IMR-90 (cell line): ENCODE data around the gene MYOF. TPM values are rescaled to one million over a fixed set of nuclear protein-coding genes. Genes with fewer than 3 reads are reported as not detected.

Experiments used
- ATAC-seq: fragments of 200-7000 bp; cut with Tn5 transposase; 2 replicates; pipeline ENCODE4 v1.9.1; 2020; ENCODE audit warnings: low read depth, mild to moderate bottlenecking, moderate library complexity
- BruUV-seq: library from RNA; stranded (reverse); fragments of 400-500 nt; replicated peaks from 2 replicates; lab custom pipeline; 2021; lab: Mats Ljungman, UMichigan
- CTCF ChIA-PET: fragments of 300-600 bp; formaldehyde crosslinking; extraction: SDS; loops from one replicate; lab custom pipeline; 2021; ENCODE audit warnings: antibody characterized with exemption; lab: Yijun Ruan, JAX
- POLR2A ChIA-PET: fragments of 300-600 bp; sonication (Branson Sonifier 250); formaldehyde crosslinking; loops from one replicate; lab custom pipeline; 2022; ENCODE audit warnings: antibody characterized with exemption; ENCODE audit not compliant: unreplicated experiment; lab: Charles Lee
- DNase-seq: peaks from one replicate; pipeline ENCODE4 v3.0.0; 2013
- H2AFZ ChIP-seq: replicated peaks from 2 replicates; pipeline ENCODE3; 2013; ENCODE audit warnings: low read length, mild to moderate bottlenecking; ENCODE audit not compliant: poor library complexity
- H2AK5ac ChIP-seq: 2 replicates; pipeline ENCODE4 v1.6.1; 2013; ENCODE audit warnings: low read depth, low read length, inconsistent platforms
- H2AK9ac ChIP-seq: replicated peaks from 2 replicates; pipeline ENCODE3; 2013; ENCODE audit warnings: mild to moderate bottlenecking, low read depth, low read length, moderate library complexity; ENCODE audit not compliant: poor library complexity
- H2BK120ac ChIP-seq: 2 replicates; pipeline ENCODE4 v1.6.1; 2013; ENCODE audit warnings: low read depth, low read length, inconsistent platforms
- H2BK15ac ChIP-seq: 3 replicates; pipeline ENCODE4 v1.6.1; 2013; ENCODE audit warnings: low read depth, low read length, inconsistent platforms
- H2BK20ac ChIP-seq: 2 replicates; pipeline ENCODE4 v1.6.1; 2013; ENCODE audit warnings: low read depth, mild to moderate bottlenecking, inconsistent platforms, low read length, moderate library complexity
- H2BK5ac ChIP-seq: 2 replicates; pipeline ENCODE4 v1.6.1; 2013; ENCODE audit warnings: mild to moderate bottlenecking, low read depth, low read length, inconsistent platforms; ENCODE audit not compliant: poor library complexity, severe bottlenecking
- H3K14ac ChIP-seq: replicated peaks from 2 replicates; pipeline ENCODE4 v1.6.1; 2013; ENCODE audit warnings: low read depth, low read length, inconsistent platforms
- H3K18ac ChIP-seq: 2 replicates; pipeline ENCODE4 v1.6.1; 2013; ENCODE audit warnings: low read depth, low read length, control low read depth
- H3K23ac ChIP-seq: 2 replicates; pipeline ENCODE4 v1.6.1; 2013; ENCODE audit warnings: low read depth, low read length, inconsistent platforms
- H3K27ac ChIP-seq: 2 replicates; pipeline ENCODE4 v1.5.1; 2013; ENCODE audit warnings: mild to moderate bottlenecking, control low read depth, low read length; ENCODE audit not compliant: insufficient read depth
- H3K27me3 ChIP-seq: 2 replicates; pipeline ENCODE4 v1.6.1; 2013; ENCODE audit warnings: low read length; ENCODE audit not compliant: control insufficient read depth, insufficient read depth
- H3K36me3 ChIP-seq: 2 replicates; pipeline ENCODE4 v1.6.1; 2013; ENCODE audit warnings: low read length, mixed read lengths; ENCODE audit not compliant: control insufficient read depth, insufficient read depth
- H3K4ac ChIP-seq: 2 replicates; pipeline ENCODE4 v1.6.1; 2013; ENCODE audit warnings: low read depth, low read length, inconsistent platforms
- H3K4me1 ChIP-seq: 2 replicates; pipeline ENCODE4 v1.6.1; 2013; ENCODE audit warnings: low read length, mixed read lengths; ENCODE audit not compliant: control insufficient read depth, insufficient read depth
- H3K4me2 ChIP-seq: 2 replicates; pipeline ENCODE4 v1.6.1; 2013; ENCODE audit warnings: low read depth, mild to moderate bottlenecking, control low read depth, low read length, moderate library complexity
- H3K4me3 ChIP-seq: 2 replicates; pipeline ENCODE4 v1.5.1; 2013; ENCODE audit warnings: low read depth, mild to moderate bottlenecking, control low read depth, low read length, moderate library complexity; ENCODE audit not compliant: insufficient read depth
- H3K56ac ChIP-seq: 2 replicates; pipeline ENCODE4 v1.6.1; 2013; ENCODE audit warnings: low read length, inconsistent platforms; ENCODE audit not compliant: insufficient read depth; ENCODE audit errors: extremely low read depth
- H3K79me1 ChIP-seq, 2 experiments: 2 replicates each; pipeline ENCODE4 v1.6.1; 2013; ENCODE audit warnings: low read length in 2 of 2, inconsistent platforms in 1 of 2, low read depth in 1 of 2
- H3K9ac ChIP-seq: 2 replicates; pipeline ENCODE4 v1.6.1; 2013; ENCODE audit warnings: low read depth, low read length, control low read depth
- H3K9me1 ChIP-seq: 2 replicates; pipeline ENCODE4 v1.6.1; 2013; ENCODE audit warnings: low read length, inconsistent platforms; ENCODE audit not compliant: insufficient read depth
- H3K9me3 ChIP-seq: 2 replicates; pipeline ENCODE4 v1.6.1; 2013; ENCODE audit warnings: low read length; ENCODE audit not compliant: control insufficient read depth, insufficient read depth
- H4K20me1 ChIP-seq: 2 replicates; pipeline ENCODE4 v1.6.1; 2013; ENCODE audit warnings: low read length, inconsistent platforms; ENCODE audit not compliant: insufficient read depth
- H4K5ac ChIP-seq: 2 replicates; pipeline ENCODE4 v1.6.1; 2013; ENCODE audit warnings: mild to moderate bottlenecking, low read depth, low read length, control low read depth
- H4K8ac ChIP-seq, 2 experiments: 2 replicates each; pipeline ENCODE4 v1.6.1; 2013; ENCODE audit warnings: low read depth in 2 of 2, low read length in 2 of 2, control low read depth in 1 of 2, inconsistent platforms in 1 of 2
- H4K91ac ChIP-seq: 2 replicates; pipeline ENCODE4 v1.6.1; 2013; ENCODE audit warnings: low read depth, low read length, inconsistent platforms; ENCODE audit not compliant: insufficient read depth
- BHLHE40 ChIP-seq: fragments of 150-350 bp; IDR thresholded peaks from 2 replicates; pipeline ENCODE4 v1.6.1; 2016; ENCODE audit warnings: mild to moderate bottlenecking, low read depth, low read length
- CEBPB ChIP-seq: IDR thresholded peaks from 2 replicates; pipeline ENCODE4 v1.6.1; 2012; ENCODE audit warnings: low read depth, low read length, improper control_type of control experiment
- CHD1 ChIP-seq: IDR thresholded peaks from 2 replicates; pipeline ENCODE4 v1.6.1; 2012; ENCODE audit warnings: low read depth, low read length, improper control_type of control experiment
- CTCF ChIP-seq: conservative IDR thresholded peaks from 2 replicates; pipeline ENCODE4 v1.5.1; 2012; ENCODE audit warnings: mild to moderate bottlenecking, low read depth, low read length, improper control_type of control experiment
- ELK1 ChIP-seq: fragments of 150-350 bp; IDR thresholded peaks from 2 replicates; pipeline ENCODE4 v1.6.1; 2016; ENCODE audit warnings: low read depth, mild to moderate bottlenecking, low read length, moderate library complexity, borderline replicate concordance
- FOS ChIP-seq: fragments of 150-350 bp; IDR thresholded peaks from 2 replicates; pipeline ENCODE4 v1.6.1; 2016; ENCODE audit warnings: low read depth, low read length
- MAZ ChIP-seq: IDR thresholded peaks from 2 replicates; pipeline ENCODE4 v1.6.1; 2012; ENCODE audit warnings: low read depth, mild to moderate bottlenecking, low read length, improper control_type of control experiment, moderate library complexity, borderline replicate concordance
- MXI1 ChIP-seq: IDR thresholded peaks from 2 replicates; pipeline ENCODE4 v1.6.1; 2012; ENCODE audit warnings: low read depth, mild to moderate bottlenecking, low read length, moderate library complexity, borderline replicate concordance
- NFE2L2 ChIP-seq: fragments of 150-350 bp; IDR thresholded peaks from 2 replicates; pipeline ENCODE4 v1.6.1; 2016; ENCODE audit warnings: low read depth, mild to moderate bottlenecking, low read length
- POLR2A ChIP-seq: IDR thresholded peaks from 2 replicates; pipeline ENCODE4 v1.6.1; 2012; ENCODE audit warnings: mild to moderate bottlenecking, low read depth, low read length
- RAD21 ChIP-seq: IDR thresholded peaks from 2 replicates; pipeline ENCODE4 v1.6.1; 2012; ENCODE audit warnings: low read length, improper control_type of control experiment
- RCOR1 ChIP-seq: IDR thresholded peaks from 2 replicates; pipeline ENCODE4 v1.6.1; 2012; ENCODE audit warnings: mild to moderate bottlenecking, low read length, improper control_type of control experiment; ENCODE audit not compliant: insufficient replicate concordance
- RFX5 ChIP-seq: IDR thresholded peaks from 2 replicates; pipeline ENCODE4 v1.8.0; 2012; ENCODE audit warnings: low read depth, mild to moderate bottlenecking, low read length, moderate library complexity
- SMC3 ChIP-seq: fragments of 150-350 bp; IDR thresholded peaks from 2 replicates; pipeline ENCODE4 v1.6.1; 2016; ENCODE audit warnings: low read depth, mild to moderate bottlenecking, antibody characterized with exemption, low read length, moderate library complexity
- USF2 ChIP-seq: fragments of 150-350 bp; IDR thresholded peaks from 2 replicates; pipeline ENCODE4 v1.6.1; 2017; ENCODE audit warnings: mild to moderate bottlenecking, antibody characterized with exemption, low read length, low read depth
- WGBS, 2 experiments: methylation state at CpG; one replicate each; pipeline versions ENCODE4 v1.1.5 to v1.1.7; 2013; ENCODE audit warnings: missing lambda C conversion rate in 2 of 2; ENCODE audit not compliant: insufficient read length in 1 of 2; ENCODE audit errors: extremely low coverage in 2 of 2; 5-methylcytosine and 5-hydroxymethylcytosine counted together
- dilution Hi-C: fragments of 300-500 bp; cut with HindIII; formaldehyde crosslinking; loops from one replicate; pipeline ENCODE4 v1.14.3; 2018; ENCODE audit warnings: low sequenced_read_pairs; ENCODE audit not compliant: unreplicated experiment
- in situ Hi-C: fragments of 300-500 bp; cut with MboI; formaldehyde crosslinking; loops from 3 replicates; pipeline ENCODE4 v1.14.3; 2019; ENCODE audit warnings: low sequenced_read_pairs, inconsistent platforms, mixed read lengths
- intact Hi-C: fragments of 100-400 bp; cut with micrococcal nuclease; formaldehyde crosslinking; loops from 2 replicates; pipeline ENCODE4 v1.10.0; 2022
- polyA plus RNA-seq, 3 experiments: library from polyadenylated mRNA; depleted of rRNA; stranded (reverse); fragments of >200 nt; gene quantifications; 2 replicates each; pipeline ENCODE4 v1.2.3, GENCODE V29; 2012; ENCODE audit warnings: low replicate concordance in 1 of 3
- total RNA-seq: library from RNA; depleted of rRNA; stranded (reverse); fragments of >200 nt; gene quantifications from 2 replicates; pipeline ENCODE4 v1.2.3, GENCODE V29; 2012

MYOF gene
- total and polyA plus RNA-seq, 2 of the 4 experiments (the other 2 are of a cell fraction): 221 to 281 TPM

- whole genome bisulfite sequencing, 2 experiments: 0% methylated on average over 1 of the region's 6 CpGs; no CpG with 5 or more reads in 1 of the 2 experiments
- Histone ChIP-seq H3K79me1 (peaks cover 21 to 67% of the 10 kb centered on the region in 2 experiments), H3K14ac (peak overlapping the region; percentile 89), H4K91ac (peak overlapping the region; percentile 99), H4K20me1 (no peaks in the 10 kb centered on the region), H2BK120ac (peak overlapping the region; percentile 97), H3K27me3 (no peaks in the 10 kb centered on the region), H3K9me3 (no peaks in the 10 kb centered on the region), H3K4me2 (peak overlapping the region; percentile 49), H3K4ac (peak overlapping the region; percentile 96), H2BK15ac (peak overlapping the region; percentile 100; the same call in 2 of the 3 replicates), H2BK5ac (peak overlapping the region; percentile 98), H3K9ac (peak overlapping the region; percentile 67), H3K36me3 (peaks cover 21% of the 10 kb centered on the region), H3K4me1 (peaks cover 38% of the 10 kb centered on the region), H3K9me1 (peaks cover 25% of the 10 kb centered on the region), H4K5ac (peak overlapping the region; percentile 71), H4K8ac (peak overlapping the region; percentile 91 to 93), H3K27ac (peak overlapping the region; percentile 93), H2AK5ac (peak overlapping the region; percentile 96), H3K4me3 (no peak overlapping the region), H2BK20ac (peak overlapping the region; percentile 94), H3K18ac (peak overlapping the region; percentile 78), H3K23ac (peak overlapping the region; percentile 92), H2AK9ac (peak overlapping the region; percentile 97), H3K56ac (peak overlapping the region; percentile 98), H2AFZ (peak overlapping the region; percentile 78)
- intact Hi-C loops: loop anchor here (1.0 to 2.0 kb wide), 3 partner anchors 14 to 23 kb away; partner anchors contain the start of gene MYOF
- peak; percentile 100 for DNase-seq
- ChIA-PET CTCF (interaction anchor here (1.6 to 1.7 kb wide), 2 partner anchors 23 to 106 kb away, joined by 3 to 7 read pairs; partner anchors contain the start of gene MYOF), POLR2A (interaction anchor here (0.8 to 1.7 kb wide), 3 partner anchors 12 to 24 kb away, joined by 3 to 9 read pairs (median 5); partner anchors contain the start of gene MYOF)
- in situ Hi-C loops: no loop called here
- dilution Hi-C loops: no loop called here
- no TSS peak for BruUV-seq
- ATAC-seq: peak; percentile 88
- TF ChIP-seq MAZ (peak; percentile 36; the same call in 1 of the 2 replicates), RFX5 (no peak; the same call in 1 of the 2 replicates), ELK1 (no peak), POLR2A (peak; percentile 81; the same call in 1 of the 2 replicates), MXI1 (peak; percentile 50; the same call in 1 of the 2 replicates), CTCF (no peak), RAD21 (peak; percentile 25), USF2 (no peak), SMC3 (no peak; the same call in 1 of the 2 replicates), BHLHE40 (peak; percentile 69), RCOR1 (peak; percentile 38), NFE2L2 (peak; percentile 22; the same call in 1 of the 2 replicates), CHD1 (no peak; the same call in 1 of the 2 replicates), FOS (peak; percentile 96), CEBPB (no peak)
Measured at GRCh38 chr10:93458821-93459257, 23.3 kb downstream of the MYOF start.
